Upper lobe of left lung (tissue), 4 donors: Measurements from ENCODE around the gene GRB10.
"Not testable (repeated sequence)": the region's sequence is repeated elsewhere in the genome, so short reads cannot be mapped to it uniquely, and the experiment has no call there.

ENCODE experiments used
- EP300 ChIP-seq, 4 donors: sonication (generic); formaldehyde crosslinking; IDR thresholded peaks; one replicate each; pipeline ENCODE4 v1.5.1; 2017; ENCODE audit warnings: antibody characterized with exemption in 4 of 4, control low read depth in 2 of 4
- POLR2A ChIP-seq, 4 donors: fragments of 450-650 bp; IDR thresholded peaks; one replicate each; pipeline ENCODE4 v1.5.1; 2016 to 2017; ENCODE audit warnings: antibody characterized with exemption in 4 of 4, mild to moderate bottlenecking in 2 of 4
- POLR2AphosphoS5 ChIP-seq, 2 donors: sonication (generic); formaldehyde crosslinking; IDR thresholded peaks; one replicate each; pipeline ENCODE4 v1.5.1; 2017; ENCODE audit warnings: antibody characterized with exemption in 2 of 2
- TF ChIP-seq, protein P1 (sequence below), 6 experiments: fragments of 450-650 bp in 4 of 6; fragments of 200-600 bp in 2 of 6; sonication (generic) in 2 of 6; IDR thresholded peaks; one replicate each; pipeline ENCODE4 v1.5.1; 2016 to 2019; ENCODE audit warnings: antibody characterized with exemption in 6 of 6

DNA sequence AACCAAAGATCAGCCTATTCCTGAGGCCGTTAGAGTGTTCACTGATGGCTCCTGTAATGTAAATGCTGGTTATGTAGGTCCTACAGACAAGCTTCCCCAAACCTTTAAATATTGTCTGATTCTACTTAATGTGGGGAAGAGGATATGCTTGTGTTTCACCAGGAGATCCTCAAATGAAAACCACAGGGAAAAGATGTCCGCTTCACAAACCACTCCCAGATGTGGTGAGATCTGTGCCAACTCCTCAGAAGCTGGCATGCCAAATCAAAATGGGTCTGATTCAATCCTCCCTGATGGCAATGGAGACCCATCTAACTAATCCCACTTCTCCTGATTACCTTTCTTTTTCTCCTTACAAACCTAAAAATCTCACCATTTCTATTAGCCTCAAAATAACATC is 202.0 kb downstream of the GRB10 start:
- TF ChIP-seq, protein P1, sequence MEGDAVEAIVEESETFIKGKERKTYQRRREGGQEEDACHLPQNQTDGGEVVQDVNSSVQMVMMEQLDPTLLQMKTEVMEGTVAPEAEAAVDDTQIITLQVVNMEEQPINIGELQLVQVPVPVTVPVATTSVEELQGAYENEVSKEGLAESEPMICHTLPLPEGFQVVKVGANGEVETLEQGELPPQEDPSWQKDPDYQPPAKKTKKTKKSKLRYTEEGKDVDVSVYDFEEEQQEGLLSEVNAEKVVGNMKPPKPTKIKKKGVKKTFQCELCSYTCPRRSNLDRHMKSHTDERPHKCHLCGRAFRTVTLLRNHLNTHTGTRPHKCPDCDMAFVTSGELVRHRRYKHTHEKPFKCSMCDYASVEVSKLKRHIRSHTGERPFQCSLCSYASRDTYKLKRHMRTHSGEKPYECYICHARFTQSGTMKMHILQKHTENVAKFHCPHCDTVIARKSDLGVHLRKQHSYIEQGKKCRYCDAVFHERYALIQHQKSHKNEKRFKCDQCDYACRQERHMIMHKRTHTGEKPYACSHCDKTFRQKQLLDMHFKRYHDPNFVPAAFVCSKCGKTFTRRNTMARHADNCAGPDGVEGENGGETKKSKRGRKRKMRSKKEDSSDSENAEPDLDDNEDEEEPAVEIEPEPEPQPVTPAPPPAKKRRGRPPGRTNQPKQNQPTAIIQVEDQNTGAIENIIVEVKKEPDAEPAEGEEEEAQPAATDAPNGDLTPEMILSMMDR (IDR thresholded peaks at IDR 0.05): not testable (repeated sequence)
- TF ChIP-seq POLR2A, EP300, POLR2AphosphoS5 (IDR thresholded peaks at IDR 0.05): not testable (repeated sequence)
